Limb (tissue), 2 donors: ENCODE measurements around the gene PEX7.
"Not testable (repeated sequence)": the region's sequence is repeated elsewhere in the genome, so short reads cannot be mapped to it uniquely, and the experiment has no call there.

Experiments used
- DNase-seq, 2 donors: peaks; one replicate each; pipeline ENCODE4 v3.0.0-alpha.2; 2016; ENCODE audit errors: extremely low spot score in 2 of 2

Gene PEX7

DNA sequence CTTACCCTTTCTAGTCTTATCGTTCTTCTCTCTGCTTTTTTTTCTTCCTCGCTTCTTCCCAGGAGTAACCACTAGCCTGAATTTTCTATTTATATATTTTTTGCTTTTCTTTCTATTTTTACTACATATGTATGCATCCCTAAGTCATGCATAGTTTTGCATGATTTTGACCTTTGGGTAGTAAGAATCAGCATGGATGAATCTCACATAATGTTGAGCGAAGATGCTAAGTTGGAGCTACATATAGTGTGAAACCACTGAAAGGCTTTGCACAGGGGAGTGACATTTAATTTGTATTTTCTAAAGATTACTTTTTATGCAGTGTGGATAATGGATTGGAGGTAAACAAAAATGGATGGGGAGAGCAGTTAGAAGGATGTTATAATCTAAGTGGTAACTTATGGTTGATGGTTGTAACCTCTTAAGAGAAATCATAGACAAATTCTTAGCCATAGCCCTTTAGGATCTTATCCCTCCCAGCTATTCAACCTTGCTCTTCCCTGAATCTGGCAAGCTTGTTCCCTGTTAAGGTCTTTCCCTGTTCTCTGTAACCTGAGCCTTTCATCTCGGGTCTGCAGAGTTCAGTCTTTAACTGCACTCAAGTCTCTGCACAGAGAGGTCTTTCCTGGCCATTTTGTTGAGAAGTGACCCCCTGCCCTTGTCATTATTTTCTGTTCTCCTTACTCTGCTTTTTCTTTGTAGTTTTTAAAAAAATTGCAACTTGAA lies 18.0 kb downstream of the PEX7 start:
- DNase-seq = no peak

GRCh38 chr6:136843210-136843609 lies 20.8 kb downstream of the PEX7 start:
- DNase-seq = no peak

DNA sequence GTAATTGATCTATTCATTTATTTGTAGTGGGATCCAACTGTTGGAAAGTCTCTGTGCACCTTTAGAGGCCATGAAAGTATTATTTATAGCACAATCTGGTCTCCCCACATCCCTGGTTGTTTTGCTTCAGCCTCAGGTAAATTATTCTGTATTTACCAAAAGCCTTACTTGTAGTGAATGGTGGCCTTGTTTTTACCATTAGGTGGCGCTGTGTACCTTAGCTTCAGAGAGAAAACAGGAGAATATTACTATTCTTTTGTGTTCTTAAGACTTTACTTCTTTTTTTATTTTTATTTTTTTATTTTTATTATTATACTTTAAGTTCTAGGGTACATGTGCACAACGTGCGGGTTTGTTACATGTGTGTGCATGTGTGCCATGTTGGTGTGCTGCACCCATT lies 23.7 kb downstream of the PEX7 start:
- DNase-seq = peak in 1 of 2 donors; percentile 15

- not testable (repeated sequence) for DNase-seq
Measured at GRCh38 chr6:136846477-136846876, 24.1 kb downstream of the PEX7 start.

- DNase-seq = not testable (repeated sequence)
Measured at GRCh38 chr6:136849979-136850563, 27.7 kb downstream of the PEX7 start.

- DNase-seq = no peak
Measured at GRCh38 chr6:136859430-136859829, 37.0 kb downstream of the PEX7 start.

- DNase-seq = no peak
Measured at GRCh38 chr6:136860043-136860442, 37.7 kb downstream of the PEX7 start.

- no peak for DNase-seq
Measured at GRCh38 chr6:136862662-136863061, 40.3 kb downstream of the PEX7 start.

- no peak for DNase-seq
Measured at GRCh38 chr6:136863752-136864151, 41.4 kb downstream of the PEX7 start.

GRCh38 chr6:136864676-136865075 lies 42.3 kb downstream of the PEX7 start:
- no peak for DNase-seq

DNA sequence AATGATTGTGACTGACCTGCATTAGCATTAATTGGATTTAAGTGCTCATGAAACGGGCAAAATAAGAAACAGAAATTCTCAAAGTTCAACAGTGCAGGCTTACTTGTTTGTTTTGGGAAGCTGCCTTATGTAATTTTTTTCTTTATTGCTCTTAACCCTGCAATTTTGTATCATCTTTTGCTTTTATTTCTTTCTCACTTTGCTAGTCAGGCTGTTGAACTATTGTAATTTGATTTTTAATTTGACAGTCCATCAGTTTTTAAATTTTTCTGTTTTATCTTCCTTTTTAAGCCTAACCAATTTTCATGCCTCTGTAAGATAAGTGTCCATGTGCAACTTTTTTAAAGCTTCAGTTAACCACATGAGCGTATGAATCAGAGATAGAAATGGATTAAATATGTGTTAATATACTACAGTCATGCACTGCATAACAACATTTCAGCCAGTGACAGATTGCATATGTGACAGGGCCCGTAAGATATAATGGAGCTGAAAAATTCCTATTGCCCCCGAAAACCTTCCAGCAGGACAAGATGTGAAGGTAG lies 44.6 kb downstream of the PEX7 start:
- no peak for DNase-seq

- DNase-seq = no peak
Measured at GRCh38 chr6:136869451-136869850, 47.1 kb downstream of the PEX7 start.

- DNase-seq = no peak
Measured at GRCh38 chr6:136873748-136874147, 51.4 kb downstream of the PEX7 start.

- DNase-seq = not testable (repeated sequence)
Measured at GRCh38 chr6:136876469-136876868, 54.1 kb downstream of the PEX7 start.

GRCh38 chr6:136880748-136881460 lies 58.5 kb downstream of the PEX7 start:
- DNase-seq = no peak

GRCh38 chr6:136886091-136886490 lies 63.7 kb downstream of the PEX7 start:
- DNase-seq = no peak

DNA sequence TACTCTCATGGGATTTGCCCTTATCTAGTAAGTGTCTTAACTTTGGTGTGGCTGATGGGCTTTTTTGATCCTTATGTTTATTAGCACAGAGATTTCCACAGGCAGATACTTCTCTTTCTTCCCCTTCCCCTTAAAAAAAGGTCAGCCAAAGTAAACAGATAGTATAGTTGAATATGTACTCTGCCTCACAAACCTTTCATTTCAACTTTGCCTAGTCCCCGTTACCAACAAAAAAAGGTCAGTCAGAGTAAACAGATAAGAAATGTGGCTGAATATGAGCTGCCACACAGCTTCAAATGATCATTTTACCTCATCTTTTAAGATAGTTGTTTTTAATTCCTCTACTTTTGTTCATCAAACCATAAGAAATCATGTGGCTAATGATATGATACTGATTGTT lies 65.6 kb downstream of the PEX7 start:
- no peak for DNase-seq

GRCh38 chr6:136889271-136890193 lies 67.1 kb downstream of the PEX7 start:
- no peak for DNase-seq

DNA sequence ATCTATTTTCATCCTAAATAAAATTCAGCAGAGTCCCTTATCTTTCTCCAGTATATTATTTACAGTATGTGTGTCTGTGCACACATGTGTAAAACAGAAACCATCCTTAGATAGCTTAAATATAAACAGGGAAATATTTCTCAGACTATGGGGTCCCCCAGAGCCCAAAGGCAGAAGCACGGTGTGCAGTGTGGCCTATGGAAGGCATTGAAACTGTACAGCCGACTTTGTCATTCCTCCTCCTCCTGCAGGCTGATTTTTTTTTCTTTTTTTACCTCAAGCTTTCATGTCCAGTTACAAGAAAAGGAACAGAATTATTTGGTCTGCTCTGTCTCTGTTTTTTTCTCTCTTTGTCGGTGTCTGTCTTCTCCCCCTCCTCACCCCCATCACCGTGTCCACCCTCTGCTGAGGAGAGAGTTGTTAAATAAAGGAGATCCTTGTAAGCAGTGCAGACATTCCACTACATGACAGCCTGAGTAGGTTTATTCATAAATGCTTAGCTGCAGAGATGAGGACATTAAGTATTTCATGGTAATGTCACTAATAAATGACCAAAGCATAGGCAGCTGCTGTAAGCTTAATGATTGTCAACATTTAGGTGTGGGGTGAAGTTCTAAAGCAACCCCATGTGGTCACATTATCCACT lies 67.9 kb downstream of the PEX7 start:
- no peak for DNase-seq

DNA sequence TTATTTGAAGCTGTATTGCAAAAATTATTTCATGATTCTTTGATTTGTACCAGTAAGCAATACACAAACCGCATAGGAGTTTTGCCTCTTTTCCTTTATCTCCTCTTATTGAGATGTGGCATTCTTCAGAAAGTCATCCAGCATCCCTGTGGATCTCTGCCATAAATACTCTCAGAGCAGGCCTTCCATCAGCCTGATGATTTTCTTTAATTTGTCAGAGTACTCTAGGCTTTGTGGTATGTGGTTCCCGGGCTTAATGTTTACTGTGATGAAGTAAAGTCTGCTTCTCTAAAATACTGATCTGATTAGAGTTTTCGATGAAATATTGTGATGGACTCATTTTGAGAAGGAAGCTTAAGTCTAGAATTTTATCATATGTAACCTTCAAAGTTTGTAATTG lies 68.6 kb downstream of the PEX7 start:
- no peak for DNase-seq

GRCh38 chr6:136893187-136893586 lies 70.8 kb downstream of the PEX7 start:
- no peak for DNase-seq
